Left ventricle myocardium inferior (tissue), 1 donor: Measurements from ENCODE around the gene TMEM179. TPM values are rescaled to one million over a fixed set of nuclear protein-coding genes. Genes with fewer than 3 reads are reported as not detected.

Experiments
- DNase-seq: peaks from one replicate; pipeline ENCODE4 v3.0.0-alpha.2; 2020
- H3K27ac ChIP-seq: fragments of 200-600 bp; replicated peaks from 2 replicates; pipeline ENCODE4 v1.8.0; 2021
- H3K27me3 ChIP-seq: fragments of 200-600 bp; 2 replicates; pipeline ENCODE4 v1.8.0; 2021; ENCODE audit warnings: low read depth
- H3K36me3 ChIP-seq: fragments of 200-600 bp; 2 replicates; pipeline ENCODE4 v1.8.0; 2021
- H3K4me1 ChIP-seq: fragments of 200-600 bp; 2 replicates; pipeline ENCODE4 v1.8.0; 2021
- H3K4me3 ChIP-seq: fragments of 200-600 bp; 2 replicates; pipeline ENCODE4 v1.8.0; 2021; ENCODE audit warnings: mild to moderate bottlenecking, moderate library complexity
- H3K9me3 ChIP-seq: fragments of 200-600 bp; replicated peaks from 2 replicates; pipeline ENCODE4 v1.8.0; 2021
- intact Hi-C: fragments of 100-400 bp; cut with micrococcal nuclease; formaldehyde crosslinking; loops from one replicate; pipeline ENCODE4 v1.11.0; 2022
- total RNA-seq: library from RNA; stranded (reverse); fragmentation: NEBNext Ultra II Directional; extraction: Animal tissue kit (Norgen Biotek cat#: 25700); gene quantifications from one replicate; pipeline ENCODE4 v1.2.1, GENCODE V29; 2021
- TF ChIP-seq, protein P1 (sequence below): fragments of 200-600 bp; IDR thresholded peaks from 2 replicates; pipeline ENCODE4 v1.8.0; 2021; ENCODE audit warnings: antibody characterized with exemption, mild to moderate bottlenecking, borderline replicate concordance
- donor health status: DM: no; HTN: yes; CAD: no; lungs with severe emphysema.

The TMEM179 gene
- total RNA-seq, 1 donor from 2014 or later, result 0.49 TPM

DNA sequence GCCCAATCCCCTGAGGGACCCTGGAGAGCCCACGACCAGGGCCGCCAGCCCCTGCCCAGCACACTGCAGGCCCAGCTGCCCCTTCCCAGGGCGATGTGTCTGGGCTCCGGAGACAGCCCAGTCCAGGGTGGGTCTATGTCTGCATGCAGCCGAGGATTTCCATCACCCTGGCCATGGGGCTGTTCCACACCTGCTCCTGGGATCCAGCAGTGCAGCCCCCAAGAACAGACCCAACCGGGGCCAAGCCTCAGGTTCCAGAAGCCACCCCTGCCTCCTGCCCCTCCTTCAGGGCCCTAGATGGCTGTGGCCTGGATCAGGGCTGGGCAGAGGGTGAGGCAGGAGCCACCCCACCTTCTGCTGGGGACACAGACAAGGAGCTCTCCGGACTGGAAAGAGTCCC, 13.5 kb downstream of the TMEM179 start:
- Histone ChIP-seq H3K4me3 (no peak overlapping the region), H3K9me3 (no peaks in the 10 kb centered on the region), H3K4me1 (peaks cover 36% of the 10 kb centered on the region), H3K36me3 (peaks cover 22% of the 10 kb centered on the region), H3K27me3 (peaks cover 51% of the 10 kb centered on the region), H3K27ac (no peak overlapping the region)
- TF ChIP-seq, protein P1, sequence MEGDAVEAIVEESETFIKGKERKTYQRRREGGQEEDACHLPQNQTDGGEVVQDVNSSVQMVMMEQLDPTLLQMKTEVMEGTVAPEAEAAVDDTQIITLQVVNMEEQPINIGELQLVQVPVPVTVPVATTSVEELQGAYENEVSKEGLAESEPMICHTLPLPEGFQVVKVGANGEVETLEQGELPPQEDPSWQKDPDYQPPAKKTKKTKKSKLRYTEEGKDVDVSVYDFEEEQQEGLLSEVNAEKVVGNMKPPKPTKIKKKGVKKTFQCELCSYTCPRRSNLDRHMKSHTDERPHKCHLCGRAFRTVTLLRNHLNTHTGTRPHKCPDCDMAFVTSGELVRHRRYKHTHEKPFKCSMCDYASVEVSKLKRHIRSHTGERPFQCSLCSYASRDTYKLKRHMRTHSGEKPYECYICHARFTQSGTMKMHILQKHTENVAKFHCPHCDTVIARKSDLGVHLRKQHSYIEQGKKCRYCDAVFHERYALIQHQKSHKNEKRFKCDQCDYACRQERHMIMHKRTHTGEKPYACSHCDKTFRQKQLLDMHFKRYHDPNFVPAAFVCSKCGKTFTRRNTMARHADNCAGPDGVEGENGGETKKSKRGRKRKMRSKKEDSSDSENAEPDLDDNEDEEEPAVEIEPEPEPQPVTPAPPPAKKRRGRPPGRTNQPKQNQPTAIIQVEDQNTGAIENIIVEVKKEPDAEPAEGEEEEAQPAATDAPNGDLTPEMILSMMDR, result no peak
- DNase-seq, result no peak
- intact Hi-C loops, result no loop called here

DNA sequence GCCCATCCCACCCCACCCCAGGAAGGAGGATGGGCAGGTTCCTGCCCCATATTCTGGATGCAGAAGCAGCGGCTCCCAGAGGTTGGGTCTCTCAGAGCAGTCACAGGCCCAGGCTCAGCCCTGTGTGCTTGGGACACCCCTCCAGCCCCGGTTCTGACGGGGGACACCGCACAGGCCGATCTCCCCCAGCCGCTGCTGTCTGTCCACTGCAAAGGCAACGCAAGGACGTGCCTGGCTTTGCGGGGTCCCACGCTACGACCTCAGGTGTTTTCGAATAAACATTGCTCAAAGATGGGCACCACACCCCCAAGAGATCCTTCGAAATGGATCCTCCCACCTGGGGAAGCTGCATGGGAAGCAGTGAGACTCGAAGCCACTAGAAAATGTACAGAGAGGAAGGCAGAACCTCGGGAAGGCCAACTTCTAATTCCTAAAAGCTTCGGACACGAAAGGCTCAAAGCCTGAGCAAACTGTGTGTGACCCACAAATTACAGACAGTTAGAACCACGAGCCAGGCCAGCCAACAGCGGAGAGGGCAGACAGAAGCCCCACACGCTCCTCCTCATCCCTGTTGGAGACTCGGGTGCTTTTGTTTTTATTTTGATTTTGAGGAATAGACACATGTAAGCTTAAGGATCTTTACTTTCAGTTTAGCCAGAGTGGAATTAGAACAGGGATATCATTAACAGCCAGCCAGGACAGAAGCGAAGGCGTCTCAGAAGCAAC, 14.2 kb downstream of the TMEM179 start:
- no peak for DNase-seq

DNA sequence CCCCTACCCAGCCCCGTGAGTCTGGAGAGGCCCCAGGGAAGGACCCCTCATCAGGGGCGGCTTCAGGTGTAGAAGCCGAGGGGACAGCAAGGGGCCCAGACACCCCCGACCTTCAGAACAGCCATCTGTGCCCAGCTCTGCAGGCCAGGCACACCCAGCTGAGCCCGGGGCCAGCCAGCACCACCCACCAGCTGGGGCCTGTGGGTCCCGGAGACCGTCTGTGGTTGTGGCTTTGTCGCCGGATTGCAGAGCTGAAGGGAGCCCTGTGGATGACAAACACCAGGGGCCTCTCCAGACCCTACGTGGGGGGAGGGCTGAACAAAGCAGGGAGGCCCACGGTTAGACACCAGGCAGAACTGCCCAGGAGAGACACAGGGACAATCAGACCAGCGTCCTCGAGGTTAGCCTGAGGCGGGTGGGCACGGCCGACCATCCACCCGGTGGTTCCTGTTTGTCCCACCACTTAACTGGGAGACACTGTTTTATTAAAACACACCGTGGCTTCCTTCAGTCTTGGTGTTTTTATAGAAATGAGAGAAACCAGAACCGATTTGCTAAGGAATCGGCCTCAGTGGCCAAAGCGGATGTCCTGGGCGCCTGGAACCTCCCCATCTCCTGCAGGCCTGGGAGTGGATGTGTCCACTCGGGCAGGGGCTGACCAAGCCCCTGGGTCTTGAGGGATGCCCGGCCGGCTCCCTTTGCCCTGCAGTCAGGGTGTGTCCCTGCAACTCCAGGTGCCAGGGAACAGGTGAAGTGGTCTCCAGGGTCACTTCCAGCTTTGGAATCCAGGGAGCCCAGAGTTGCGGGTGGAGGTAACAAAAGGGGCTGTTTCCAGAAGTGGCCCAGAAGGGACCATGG, 15.0 kb downstream of the TMEM179 start:
- DNase-seq, result no peak
- intact Hi-C loops, result no loop called here
- H3K27ac ChIP-seq, result peak overlapping the region; percentile 95
- peaks cover 51% of the 10 kb centered on the region for H3K27me3 ChIP-seq
- TF ChIP-seq, protein P1, result no peak
- H3K4me3 ChIP-seq, result no peak overlapping the region
- peaks cover 22% of the 10 kb centered on the region for H3K36me3 ChIP-seq
- H3K9me3 ChIP-seq, result no peaks in the 10 kb centered on the region
- peaks cover 51% of the 10 kb centered on the region for H3K4me1 ChIP-seq

More for the DNA sequence above, 14.2 kb downstream of the TMEM179 start:
- peaks cover 22% of the 10 kb centered on the region for H3K36me3 ChIP-seq
- TF ChIP-seq, protein P1, result no peak
- peaks cover 44% of the 10 kb centered on the region for H3K27me3 ChIP-seq
- H3K4me1 ChIP-seq, result peaks cover 43% of the 10 kb centered on the region
- intact Hi-C loops, result no loop called here
- no peak overlapping the region for H3K4me3 ChIP-seq
- no peaks in the 10 kb centered on the region for H3K9me3 ChIP-seq
- H3K27ac ChIP-seq, result no peak overlapping the region

DNA sequence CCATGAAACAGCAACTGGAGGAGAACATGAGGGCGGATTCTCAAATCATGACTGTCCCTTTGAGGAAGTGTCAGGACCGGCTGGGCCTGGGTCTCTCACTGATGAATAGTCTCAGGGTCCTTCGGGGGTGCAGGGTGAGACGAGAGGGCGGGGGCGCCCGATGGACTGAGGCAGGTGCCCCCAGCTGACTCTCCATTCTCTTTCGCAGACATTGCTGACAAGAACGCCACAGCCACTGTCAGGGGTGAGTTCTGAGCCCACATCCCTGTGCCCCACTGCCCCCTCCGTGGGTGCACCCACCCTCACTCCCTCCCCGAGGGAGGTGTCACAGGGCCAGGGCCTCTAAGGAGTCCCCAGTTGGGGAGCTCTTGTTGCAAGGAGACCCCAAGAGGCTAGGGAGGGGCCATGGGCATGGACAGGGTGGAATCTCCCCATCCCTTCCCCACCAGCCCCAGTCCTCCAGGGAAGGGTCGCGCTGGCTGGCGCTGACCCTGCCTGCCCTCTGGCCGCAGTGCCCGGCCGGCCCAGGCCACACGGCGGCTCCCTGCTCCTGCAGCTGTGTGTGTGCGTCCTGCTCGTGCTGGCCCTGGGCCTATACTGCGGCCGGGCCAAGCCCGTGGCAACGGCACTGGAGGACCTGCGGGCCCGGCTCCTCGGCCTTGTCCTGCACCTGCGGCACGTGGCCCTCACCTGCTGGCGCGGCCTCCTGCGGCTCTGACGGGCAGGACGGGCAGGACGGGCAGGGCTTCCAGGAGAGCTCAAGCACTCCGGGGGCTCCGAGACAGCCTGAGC, 16.3 kb downstream of the TMEM179 start:
- intact Hi-C loops, result no loop called here
- peak overlapping the region; percentile 95 for H3K27ac ChIP-seq
- no peak for DNase-seq

DNA sequence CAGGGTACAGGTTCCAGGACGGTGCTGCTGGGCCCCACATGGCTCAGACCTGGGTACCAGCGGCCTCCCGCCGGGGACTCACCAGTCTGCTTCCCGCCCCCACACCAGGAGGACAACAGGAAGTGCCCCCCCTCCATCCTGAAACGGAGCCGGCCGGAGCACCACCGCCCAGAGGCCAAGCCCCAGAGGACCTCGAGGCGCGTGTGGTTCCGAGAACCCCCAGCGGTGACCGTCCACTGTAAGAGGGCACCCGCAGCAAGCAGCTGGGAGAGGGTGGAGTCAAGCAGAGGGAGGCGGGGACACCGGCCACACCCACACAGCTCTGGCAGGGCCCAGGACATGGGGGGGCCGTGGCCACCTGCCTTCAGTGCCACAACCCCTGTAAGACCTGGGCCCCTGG, 16.9 kb downstream of the TMEM179 start:
- intact Hi-C loops, result no loop called here
- no peak for DNase-seq
- Histone ChIP-seq H3K4me3 (no peak overlapping the region), H3K36me3 (peaks cover 22% of the 10 kb centered on the region), H3K4me1 (peaks cover 52% of the 10 kb centered on the region), H3K9me3 (no peaks in the 10 kb centered on the region), H3K27ac (peak overlapping the region; percentile 95), H3K27me3 (peaks cover 58% of the 10 kb centered on the region)
- TF ChIP-seq, protein P1, result no peak

More for the DNA sequence above, 16.3 kb downstream of the TMEM179 start:
- peaks cover 58% of the 10 kb centered on the region for H3K27me3 ChIP-seq
- H3K36me3 ChIP-seq, result peaks cover 22% of the 10 kb centered on the region
- TF ChIP-seq, protein P1, result no peak
- peaks cover 54% of the 10 kb centered on the region for H3K4me1 ChIP-seq
- H3K9me3 ChIP-seq, result no peaks in the 10 kb centered on the region
- no peak overlapping the region for H3K4me3 ChIP-seq
